ENCODE results near the gene CDADC1. TPM values are rescaled to one million over a fixed set of nuclear protein-coding genes. Genes with fewer than 3 reads are reported as not detected.
A peak's percentile ranks its signal among the peaks of the same experiment; 100 is the strongest.

Gene CDADC1
- total and polyA plus RNA-seq, 5 donors: 5.6 to 10.9 (median 8.6) TPM

DNA sequence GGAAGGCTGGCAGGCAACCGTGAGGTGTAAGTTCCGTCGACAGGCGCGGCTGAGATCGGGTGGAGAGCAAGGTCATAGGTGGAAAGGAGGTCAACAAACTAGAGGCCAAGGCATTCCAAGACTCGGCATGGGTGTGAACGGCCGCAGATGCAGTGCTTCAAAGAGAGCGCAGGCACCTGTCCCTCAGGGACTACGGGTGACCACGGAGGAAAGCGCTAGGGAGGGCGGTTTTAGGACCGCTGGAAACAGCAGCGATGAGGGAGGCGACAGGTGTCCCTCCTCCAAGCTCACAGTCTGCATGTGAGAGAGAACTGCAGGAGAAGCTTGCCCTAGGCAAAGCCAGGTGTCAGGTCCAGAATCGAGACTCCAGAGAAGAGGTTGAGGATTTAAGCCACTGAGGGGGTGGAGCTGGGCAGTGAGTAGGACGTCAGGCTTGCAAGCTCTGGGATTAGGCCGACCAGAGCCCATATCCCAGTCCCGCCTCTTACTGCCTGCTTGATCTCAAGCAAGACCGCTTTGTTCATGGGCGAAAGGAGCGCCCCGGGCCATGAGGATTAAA is 29.2 kb upstream of the CDADC1 start:
- intact Hi-C loops (cut with DNase I): no loop called here
- 28% methylated on average over 25 of the region's 25 CpGs for WGBS
- H3K4me1 ChIP-seq (ENCODE audit: control insufficient read depth, insufficient read depth, low read length): peaks cover 2% of the 10 kb centered on the region
- no peaks in the 10 kb centered on the region for H3K9me3 ChIP-seq (ENCODE audit: control insufficient read depth, low read length)
- no peak for DNase-seq
- no peak overlapping the region for H3K4me3 ChIP-seq (ENCODE audit: low read length)
- H3K27ac ChIP-seq (ENCODE audit: low read length): no peak overlapping the region
- ATAC-seq: no peak
- no peaks in the 10 kb centered on the region for H3K27me3 ChIP-seq (ENCODE audit: control insufficient read depth, insufficient read depth)

DNA sequence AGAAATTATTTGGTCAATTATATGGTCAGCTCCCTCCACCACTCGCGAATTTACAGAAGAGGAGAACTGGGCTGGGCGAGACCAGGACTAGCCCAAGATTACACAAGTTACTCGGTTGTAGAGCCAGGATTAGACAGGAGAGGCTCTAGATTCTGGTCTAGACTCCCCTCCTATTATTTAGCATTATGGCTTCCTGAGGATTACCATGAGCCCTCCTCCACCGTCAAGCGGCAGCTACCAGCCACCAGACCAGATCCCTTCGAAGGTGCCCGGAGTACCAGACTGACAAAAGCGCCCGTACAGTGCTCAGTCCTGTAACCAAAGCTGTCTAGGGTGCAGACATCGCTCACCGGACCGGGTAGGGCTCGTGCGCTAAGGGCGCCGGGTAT is 28.1 kb upstream of the CDADC1 start:
- ATAC-seq (no peak), DNase-seq (no peak)
- H3K4me3 ChIP-seq (ENCODE audit: low read length): peak overlapping the region; percentile 69
- no peaks in the 10 kb centered on the region for H3K9me3 ChIP-seq (ENCODE audit: control insufficient read depth, low read length)
- no peaks in the 10 kb centered on the region for H3K27me3 ChIP-seq (ENCODE audit: control insufficient read depth, insufficient read depth)
- H3K4me1 ChIP-seq (ENCODE audit: control insufficient read depth, insufficient read depth, low read length): peaks cover 2% of the 10 kb centered on the region
- intact Hi-C loops (cut with DNase I): no loop called here
- WGBS: 16% methylated on average over 17 of the region's 17 CpGs
- H3K27ac ChIP-seq (ENCODE audit: low read length): no peak overlapping the region

DNA sequence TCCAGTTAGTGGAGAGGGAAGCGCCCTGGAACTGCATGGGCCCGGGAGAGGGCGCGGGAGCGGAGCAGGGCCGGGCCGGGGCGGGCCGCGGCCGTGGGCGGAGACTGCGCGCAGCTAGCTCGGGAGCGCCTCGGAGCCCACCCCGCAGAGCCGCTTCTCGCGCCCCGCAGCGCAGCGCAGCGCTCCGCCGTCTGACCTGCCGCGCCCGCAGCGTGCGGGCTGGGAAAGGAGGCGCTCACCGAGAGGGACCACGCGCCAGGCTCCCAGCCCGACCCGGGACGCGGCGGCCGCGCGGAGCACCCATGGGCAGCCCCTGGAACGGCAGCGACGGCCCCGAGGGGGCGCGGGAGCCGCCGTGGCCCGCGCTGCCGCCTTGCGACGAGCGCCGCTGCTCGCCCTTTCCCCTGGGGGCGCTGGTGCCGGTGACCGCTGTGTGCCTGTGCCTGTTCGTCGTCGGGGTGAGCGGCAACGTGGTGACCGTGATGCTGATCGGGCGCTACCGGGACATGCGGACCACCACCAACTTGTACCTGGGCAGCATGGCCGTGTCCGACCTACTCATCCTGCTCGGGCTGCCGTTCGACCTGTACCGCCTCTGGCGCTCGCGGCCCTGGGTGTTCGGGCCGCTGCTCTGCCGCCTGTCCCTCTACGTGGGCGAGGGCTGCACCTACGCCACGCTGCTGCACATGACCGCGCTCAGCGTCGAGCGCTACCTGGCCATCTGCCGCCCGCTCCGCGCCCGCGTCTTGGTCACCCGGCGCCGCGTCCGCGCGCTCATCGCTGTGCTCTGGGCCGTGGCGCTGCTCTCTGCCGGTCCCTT is 27.5 kb upstream of the CDADC1 start, which contains the start of gene MLNR:
Gene MLNR, plus strand, starts transcription at position 303 of the 820 bp plus-strand sequence. Its CDS starts 0 bp downstream, at position 303.
- peak; percentile 40 to 69 (median 68) for DNase-seq
- peak; percentile 74 to 77 for ATAC-seq
- no peaks in the 10 kb centered on the region for H3K27me3 ChIP-seq (ENCODE audit: control insufficient read depth, insufficient read depth)
- intact Hi-C loops (cut with DNase I): no loop called here
- H3K9me3 ChIP-seq (ENCODE audit: control insufficient read depth, low read length): no peaks in the 10 kb centered on the region
- no peak within 1 kb of the TSS for H3K27ac ChIP-seq (ENCODE audit: low read length)
- peaks cover 2% of the 10 kb centered on the region for H3K4me1 ChIP-seq (ENCODE audit: control insufficient read depth, insufficient read depth, low read length)
- WGBS: 3% methylated on average over 111 of the region's 111 CpGs
- H3K4me3 ChIP-seq (ENCODE audit: low read length): peak within 1 kb of the TSS; percentile 69

DNA sequence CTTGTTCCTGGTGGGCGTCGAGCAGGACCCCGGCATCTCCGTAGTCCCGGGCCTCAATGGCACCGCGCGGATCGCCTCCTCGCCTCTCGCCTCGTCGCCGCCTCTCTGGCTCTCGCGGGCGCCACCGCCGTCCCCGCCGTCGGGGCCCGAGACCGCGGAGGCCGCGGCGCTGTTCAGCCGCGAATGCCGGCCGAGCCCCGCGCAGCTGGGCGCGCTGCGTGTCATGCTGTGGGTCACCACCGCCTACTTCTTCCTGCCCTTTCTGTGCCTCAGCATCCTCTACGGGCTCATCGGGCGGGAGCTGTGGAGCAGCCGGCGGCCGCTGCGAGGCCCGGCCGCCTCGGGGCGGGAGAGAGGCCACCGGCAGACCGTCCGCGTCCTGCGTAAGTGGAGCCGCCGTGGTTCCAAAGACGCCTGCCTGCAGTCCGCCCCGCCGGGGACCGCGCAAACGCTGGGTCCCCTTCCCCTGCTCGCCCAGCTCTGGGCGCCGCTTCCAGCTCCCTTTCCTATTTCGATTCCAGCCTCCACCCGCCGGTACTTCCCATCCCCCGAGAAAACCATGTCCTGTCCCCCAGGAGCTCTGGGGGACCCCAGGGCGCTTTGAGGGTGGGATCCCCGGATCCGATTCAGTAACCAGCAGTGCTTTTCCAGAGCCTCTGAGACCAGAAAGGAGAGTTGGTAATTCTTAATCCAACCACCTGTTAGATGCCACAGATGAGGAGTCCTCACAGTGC is 26.7 kb upstream of the CDADC1 start:
- Histone ChIP-seq H3K27ac (ENCODE audit: low read length) (no peak overlapping the region), H3K4me3 (ENCODE audit: low read length) (peak overlapping the region; percentile 0), H3K27me3 (ENCODE audit: control insufficient read depth, insufficient read depth) (no peaks in the 10 kb centered on the region), H3K4me1 (ENCODE audit: control insufficient read depth, insufficient read depth, low read length) (peaks cover 2% of the 10 kb centered on the region), H3K9me3 (ENCODE audit: control insufficient read depth, low read length) (no peaks in the 10 kb centered on the region)
- WGBS: 6% methylated on average over 73 of the region's 73 CpGs
- peak in 1 of 2 donors; percentile 34 for ATAC-seq
- peak in 2 of 3 donors; percentile 51 to 56 for DNase-seq
- intact Hi-C loops (cut with DNase I): no loop called here

DNA sequence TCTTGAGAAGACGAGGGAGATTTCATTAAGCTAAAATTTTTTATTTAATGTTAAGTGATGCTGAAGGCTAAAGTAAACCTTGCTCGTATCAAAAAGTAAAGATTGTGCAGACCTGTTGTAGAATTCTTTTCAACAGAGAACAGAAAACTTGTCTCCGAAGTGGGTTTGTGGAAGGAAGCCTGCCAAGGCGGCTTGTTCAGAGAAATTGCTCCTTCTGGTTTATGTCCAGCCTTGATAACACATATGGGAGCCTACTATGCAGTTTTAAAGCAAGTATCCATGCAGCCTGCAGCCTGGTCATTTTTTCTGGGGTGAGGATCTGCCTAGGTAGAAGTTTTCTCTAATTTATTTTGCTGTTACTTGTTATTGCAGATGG is 26.1 kb upstream of the CDADC1 start:
- Histone ChIP-seq H3K27ac (ENCODE audit: low read length) (no peak overlapping the region), H3K9me3 (ENCODE audit: control insufficient read depth, low read length) (no peaks in the 10 kb centered on the region), H3K4me3 (ENCODE audit: low read length) (no peak overlapping the region), H3K4me1 (ENCODE audit: control insufficient read depth, insufficient read depth, low read length) (peaks cover 2% of the 10 kb centered on the region), H3K27me3 (ENCODE audit: control insufficient read depth, insufficient read depth) (no peaks in the 10 kb centered on the region)
- intact Hi-C loops (cut with DNase I): no loop called here
- 67% methylated on average over 4 of the region's 4 CpGs for WGBS
- no peak for ATAC-seq
- no peak for DNase-seq

DNA sequence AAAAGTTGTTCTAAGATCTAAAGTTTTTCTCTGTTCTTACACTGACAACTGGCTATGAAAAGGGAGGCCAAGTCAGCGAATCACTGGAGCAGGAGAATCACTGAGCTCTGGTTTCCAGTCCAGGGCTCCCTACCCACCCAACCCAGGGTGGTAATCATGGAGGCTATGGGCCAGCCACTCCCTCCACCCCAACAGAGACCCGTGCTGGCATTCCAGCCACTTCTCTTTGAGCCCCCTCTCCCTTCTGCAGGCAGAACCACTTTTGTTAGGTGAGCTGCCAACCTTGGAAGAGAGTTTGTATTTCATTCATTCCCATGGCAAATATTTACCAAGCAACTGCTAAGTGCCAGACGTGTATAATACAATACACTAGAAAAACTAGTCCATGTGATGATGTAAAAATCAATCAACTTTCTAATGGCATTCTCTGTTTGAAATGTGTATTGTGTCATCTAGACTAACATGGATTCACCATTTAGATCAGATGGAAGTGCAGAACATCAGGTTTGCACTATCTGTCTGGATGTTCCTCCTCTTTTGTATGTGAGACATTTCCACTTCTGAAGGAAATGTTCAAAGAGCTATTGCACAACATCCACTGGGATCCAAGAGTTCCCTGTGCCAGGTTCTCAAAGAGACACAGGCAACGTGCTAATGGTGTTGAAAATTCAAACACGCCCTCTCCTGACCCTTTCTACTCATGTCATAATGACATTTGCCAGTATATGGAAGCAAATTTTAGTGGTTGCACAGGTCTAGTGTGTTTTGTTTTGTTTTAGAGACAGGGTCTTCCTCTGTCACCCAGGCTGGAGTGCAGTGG is 22.3 kb upstream of the CDADC1 start:
- Histone ChIP-seq H3K4me3 (ENCODE audit: low read length) (no peak overlapping the region), H3K27me3 (ENCODE audit: control insufficient read depth, insufficient read depth) (no peaks in the 10 kb centered on the region), H3K4me1 (ENCODE audit: control insufficient read depth, insufficient read depth, low read length) (peaks cover 2% of the 10 kb centered on the region), H3K9me3 (ENCODE audit: control insufficient read depth, low read length) (no peaks in the 10 kb centered on the region), H3K27ac (ENCODE audit: low read length) (no peak overlapping the region)
- intact Hi-C loops (cut with DNase I): no loop called here
- DNase-seq (no peak), ATAC-seq (peak; percentile 54 to 67)
- 55% methylated on average over 5 of the region's 5 CpGs for WGBS

DNA sequence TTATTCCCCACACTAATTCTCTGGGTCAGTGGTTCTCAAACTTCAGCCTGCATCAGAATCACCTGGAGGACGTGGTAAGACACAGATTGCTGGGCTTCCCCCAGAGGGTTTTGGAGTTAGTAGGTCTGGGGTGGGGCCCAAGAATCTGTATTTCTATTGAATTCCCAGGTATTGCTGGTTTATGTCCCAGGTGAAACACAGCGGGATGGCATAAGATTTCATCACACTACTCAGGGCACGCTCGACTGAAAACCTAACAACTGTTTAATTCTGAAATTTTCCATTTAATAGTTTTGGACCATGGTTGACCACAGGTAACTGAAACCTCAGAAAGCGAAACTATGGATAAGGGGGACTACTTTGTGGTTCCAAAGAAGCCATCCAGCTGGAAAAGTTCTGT is 21.1 kb upstream of the CDADC1 start:
- Histone ChIP-seq H3K27ac (ENCODE audit: low read length) (no peak overlapping the region), H3K4me3 (ENCODE audit: low read length) (no peak overlapping the region), H3K9me3 (ENCODE audit: control insufficient read depth, low read length) (no peaks in the 10 kb centered on the region), H3K27me3 (ENCODE audit: control insufficient read depth, insufficient read depth) (no peaks in the 10 kb centered on the region), H3K4me1 (ENCODE audit: control insufficient read depth, insufficient read depth, low read length) (no peaks in the 10 kb centered on the region)
- ATAC-seq (no peak), DNase-seq (no peak)
- 91% methylated on average over 5 of the region's 5 CpGs for WGBS
- intact Hi-C loops (cut with DNase I): no loop called here

DNA sequence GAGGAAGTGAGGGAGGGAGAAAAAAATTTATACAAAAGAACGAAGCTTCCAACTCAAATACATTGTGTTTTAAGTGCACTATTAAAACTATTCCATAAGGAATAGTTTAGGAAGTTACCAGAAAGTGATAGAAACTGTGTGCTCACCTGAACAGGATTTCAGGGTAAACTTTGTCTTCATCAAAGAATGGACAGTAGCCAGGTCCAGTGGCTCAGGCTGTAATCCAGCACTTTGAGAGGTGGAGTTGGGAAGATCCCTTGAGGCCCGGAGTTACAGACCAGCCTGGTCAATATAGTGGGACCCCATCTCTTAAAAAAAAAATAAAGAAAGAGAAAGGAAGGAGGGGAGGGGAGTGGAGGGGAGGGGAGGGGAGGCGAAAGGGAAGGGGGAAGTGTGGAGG is 13.0 kb upstream of the CDADC1 start:
- no peak overlapping the region for H3K4me3 ChIP-seq (ENCODE audit: low read length)
- intact Hi-C loops (cut with DNase I): no loop called here
- no peak overlapping the region for H3K27ac ChIP-seq (ENCODE audit: low read length)
- no peaks in the 10 kb centered on the region for H3K27me3 ChIP-seq (ENCODE audit: control insufficient read depth, insufficient read depth)
- no peak for ATAC-seq
- DNase-seq: no peak
- WGBS: 94% methylated on average over 3 of the region's 3 CpGs
- no peaks in the 10 kb centered on the region for H3K4me1 ChIP-seq (ENCODE audit: control insufficient read depth, insufficient read depth, low read length)
- H3K9me3 ChIP-seq (ENCODE audit: control insufficient read depth, low read length): no peaks in the 10 kb centered on the region

DNA sequence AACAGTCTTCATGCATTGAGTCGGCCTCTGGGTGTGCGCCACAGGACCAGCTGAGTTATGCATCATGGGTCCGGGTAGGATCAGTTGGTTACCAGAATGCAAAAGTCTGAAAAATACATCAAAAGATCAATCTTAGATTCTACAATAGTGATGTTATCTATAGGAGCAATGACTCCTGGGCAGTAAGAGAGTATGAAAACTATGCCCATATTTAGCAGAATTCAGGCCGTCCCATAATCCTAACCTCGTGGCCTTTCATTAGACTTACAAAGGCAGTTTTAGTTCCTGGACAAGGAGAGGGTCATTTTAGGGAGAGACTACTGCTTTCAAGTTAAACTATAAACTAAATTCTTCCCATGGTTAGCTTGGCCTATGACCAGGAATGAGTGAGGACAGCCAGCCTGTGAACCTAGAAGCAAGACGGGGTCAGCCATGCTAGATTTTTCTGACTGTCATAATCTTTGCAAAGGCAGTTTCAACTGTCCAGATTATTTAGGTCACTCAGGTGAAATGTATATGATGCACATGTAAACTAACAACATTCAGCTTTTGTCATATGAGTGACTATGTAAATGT is 11.8 kb upstream of the CDADC1 start:
- WGBS: 90% methylated on average over 6 of the region's 6 CpGs
- H3K9me3 ChIP-seq (ENCODE audit: control insufficient read depth, low read length): no peaks in the 10 kb centered on the region
- no peaks in the 10 kb centered on the region for H3K27me3 ChIP-seq (ENCODE audit: control insufficient read depth, insufficient read depth)
- intact Hi-C loops (cut with DNase I): no loop called here
- DNase-seq (no peak), ATAC-seq (no peak)
- no peak overlapping the region for H3K4me3 ChIP-seq (ENCODE audit: low read length)
- no peak overlapping the region for H3K27ac ChIP-seq (ENCODE audit: low read length)
- no peaks in the 10 kb centered on the region for H3K4me1 ChIP-seq (ENCODE audit: control insufficient read depth, insufficient read depth, low read length)

DNA sequence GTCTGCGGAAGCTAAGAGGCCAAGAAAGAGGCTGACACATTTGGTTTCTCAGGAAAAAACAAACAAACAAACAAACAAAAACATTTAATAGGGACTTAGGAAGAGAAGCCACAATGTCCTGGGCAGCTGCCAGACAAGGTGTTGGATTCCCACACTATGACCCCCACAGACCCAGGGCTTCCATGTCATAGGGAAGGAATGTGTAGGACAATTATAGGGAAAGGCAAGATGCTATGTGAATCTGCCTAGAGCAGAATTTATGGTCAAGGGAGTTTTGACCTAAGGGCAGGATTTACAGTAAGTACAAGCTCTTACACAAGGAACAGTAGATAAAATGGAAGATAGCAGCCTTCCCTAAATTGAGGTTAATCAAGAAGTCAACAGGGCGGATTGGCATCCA is 9.1 kb upstream of the CDADC1 start:
- H3K9me3 ChIP-seq (ENCODE audit: control insufficient read depth, low read length): no peaks in the 10 kb centered on the region
- DNase-seq (no peak), ATAC-seq (no peak)
- H3K27me3 ChIP-seq (ENCODE audit: control insufficient read depth, insufficient read depth): no peaks in the 10 kb centered on the region
- H3K27ac ChIP-seq (ENCODE audit: low read length): no peak overlapping the region
- intact Hi-C loops (cut with DNase I): no loop called here
- H3K4me1 ChIP-seq (ENCODE audit: control insufficient read depth, insufficient read depth, low read length): no peaks in the 10 kb centered on the region
- no peak overlapping the region for H3K4me3 ChIP-seq (ENCODE audit: low read length)
- WGBS: 97% methylated on average over 2 of the region's 2 CpGs

Measured in right cardiac atrium (tissue), 5 donors.